ENCODE results near the gene ARX.

The ARX gene

GRCh38 chrX:24985120-24985519 lies 30.6 kb downstream of the ARX start:
- no peak for TF ChIP-seq CTCF (conservative IDR thresholded peaks at IDR 0.05; ENCODE audit: low read length)
- DNase-seq (ENCODE audit: low read depth), result no peak
- H3K4me3 ChIP-seq (ENCODE audit: low read length), result no peak overlapping the region

- no peak for TF ChIP-seq CTCF (conservative IDR thresholded peaks at IDR 0.05; ENCODE audit: low read length)
- no peak for DNase-seq (ENCODE audit: low read depth)
- no peak overlapping the region for H3K4me3 ChIP-seq (ENCODE audit: low read length)
Measured at GRCh38 chrX:24983931-24984330, 31.8 kb downstream of the ARX start.

GRCh38 chrX:24982306-24982965 lies 33.3 kb downstream of the ARX start:
- no peak for TF ChIP-seq CTCF (conservative IDR thresholded peaks at IDR 0.05; ENCODE audit: low read length)
- DNase-seq (ENCODE audit: low read depth), result peak; percentile 13
- no peak overlapping the region for H3K4me3 ChIP-seq (ENCODE audit: low read length)

GRCh38 chrX:24981030-24981429 lies 34.7 kb downstream of the ARX start:
- no peak for TF ChIP-seq CTCF (conservative IDR thresholded peaks at IDR 0.05; ENCODE audit: low read length)
- no peak for DNase-seq (ENCODE audit: low read depth)
- H3K4me3 ChIP-seq (ENCODE audit: low read length), result no peak overlapping the region

- DNase-seq (ENCODE audit: low read depth), result no peak
- no peak for TF ChIP-seq CTCF (conservative IDR thresholded peaks at IDR 0.05; ENCODE audit: low read length)
- no peak overlapping the region for H3K4me3 ChIP-seq (ENCODE audit: low read length)
Measured at GRCh38 chrX:24979081-24979480, 36.7 kb downstream of the ARX start.

- no peak for TF ChIP-seq CTCF (conservative IDR thresholded peaks at IDR 0.05; ENCODE audit: low read length)
- DNase-seq (ENCODE audit: low read depth), result no peak
- no peak overlapping the region for H3K4me3 ChIP-seq (ENCODE audit: low read length)
Measured at GRCh38 chrX:24969812-24970211, 46.0 kb downstream of the ARX start.

GRCh38 chrX:24965372-24965771 lies 50.4 kb downstream of the ARX start:
- no peak for TF ChIP-seq CTCF (conservative IDR thresholded peaks at IDR 0.05; ENCODE audit: low read length)
- DNase-seq (ENCODE audit: low read depth), result no peak
- no peak overlapping the region for H3K4me3 ChIP-seq (ENCODE audit: low read length)
